ENCODE results near the gene FXYD5. TPM values are rescaled to one million over a fixed set of nuclear protein-coding genes. Genes with fewer than 3 reads are reported as not detected.

The FXYD5 gene
- polyA plus RNA-seq, 2 of the 4 experiments (the other 2 are of a cell fraction) = 70.8 to 113 TPM

GRCh38 chr19:35211545-35212230, 57.2 kb downstream of the FXYD5 start:
- FAIRE-seq = no peak
- Histone ChIP-seq H3K4me1 (peaks cover 13% of the 10 kb centered on the region), H3K27ac (no peak overlapping the region), H3K4me3 (no peak overlapping the region), H3K4me2 (no peak overlapping the region), H3K9me3 (peaks cover 9% of the 10 kb centered on the region)
- 76% methylated on average over 7 of the region's 7 CpGs for WGBS (ENCODE audit: missing lambda C conversion rate)
- CTCF ChIA-PET = interaction anchor here (0.6 to 1.2 kb wide), 3 partner anchors 13 to 77 kb away, joined by 4 read pairs; no protein-coding TSS in a partner anchor
- no peak for ATAC-seq
- no peak for DNase-seq (ENCODE audit: low read depth in 1 of 2, low spot score in 1 of 2)
- POLR2A ChIA-PET = no interaction called here
- TF ChIP-seq RAD21 (conservative IDR thresholded peaks at IDR 0.05 in 1 of 2, IDR thresholded peaks at IDR 0.05 in 1 of 2) = no peak
- TF ChIP-seq CEBPB (IDR thresholded peaks at IDR 0.05) = 0 out of 4 replicates have a peak, but pooled peaks of 1 of the 2 experiments have one; percentile 11
- no peak for TF ChIP-seq ZNF302 (CRISPR knock-in tag; IDR thresholded peaks at IDR 0.05)
- no peak for TF ChIP-seq EHF (CRISPR knock-in tag; IDR thresholded peaks at IDR 0.05)
- no peak for TF ChIP-seq EHMT2 (IDR thresholded peaks at IDR 0.05; ENCODE audit: low read depth)

DNA sequence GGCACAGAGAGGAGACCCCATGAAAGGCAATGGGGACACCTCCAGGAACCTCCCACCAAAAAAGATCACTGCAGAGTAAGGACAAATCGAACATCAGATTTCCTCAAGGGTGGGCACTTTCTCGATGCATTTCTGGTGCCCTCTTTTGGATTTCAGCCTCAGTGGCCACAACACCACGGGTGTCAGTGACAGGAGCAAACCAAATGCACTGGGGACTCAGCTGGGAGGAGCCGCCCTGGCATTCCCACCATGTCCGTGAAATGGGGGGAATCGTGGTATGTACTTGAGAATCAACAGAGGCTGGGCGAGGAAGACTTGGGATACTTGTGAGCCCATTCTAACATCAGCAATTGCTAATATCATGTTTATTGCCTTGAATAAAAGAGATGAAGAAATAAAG, 57.7 kb downstream of the FXYD5 start:
- H3K4me2 ChIP-seq = no peak overlapping the region
- POLR2A ChIA-PET = no interaction called here
- no peak for FAIRE-seq
- no peak overlapping the region for H3K4me3 ChIP-seq
- H3K27ac ChIP-seq = no peak overlapping the region
- peaks cover 13% of the 10 kb centered on the region for H3K4me1 ChIP-seq
- CTCF ChIA-PET = no interaction called here
- WGBS (ENCODE audit: missing lambda C conversion rate) = 44% methylated on average over 7 of the region's 7 CpGs
- no peak for DNase-seq (ENCODE audit: low read depth in 1 of 2, low spot score in 1 of 2)
- no peak for ATAC-seq
- H3K9me3 ChIP-seq = peaks cover 15% of the 10 kb centered on the region
- no peak for TF ChIP-seq HOXB5 (CRISPR knock-in tag; IDR thresholded peaks at IDR 0.05)
- no peak for TF ChIP-seq CEBPB (IDR thresholded peaks at IDR 0.05)
- TF ChIP-seq TP53 (CRISPR knock-in tag; IDR thresholded peaks at IDR 0.05) = no peak
- no peak for TF ChIP-seq CTCF (IDR thresholded peaks at IDR 0.05)
- TF ChIP-seq NR3C1 (IDR thresholded peaks at IDR 0.05) = no peak
- no peak for TF ChIP-seq CBX2 (IDR thresholded peaks at IDR 0.05; ENCODE audit: borderline replicate concordance, low read depth)
- TF ChIP-seq FOXS1 (CRISPR knock-in tag; IDR thresholded peaks at IDR 0.05) = no peak
- no peak for TF ChIP-seq CBX8 (IDR thresholded peaks at IDR 0.05)
- no peak for TF ChIP-seq RARB (CRISPR knock-in tag; IDR thresholded peaks at IDR 0.05)
- TF ChIP-seq, protein P1, sequence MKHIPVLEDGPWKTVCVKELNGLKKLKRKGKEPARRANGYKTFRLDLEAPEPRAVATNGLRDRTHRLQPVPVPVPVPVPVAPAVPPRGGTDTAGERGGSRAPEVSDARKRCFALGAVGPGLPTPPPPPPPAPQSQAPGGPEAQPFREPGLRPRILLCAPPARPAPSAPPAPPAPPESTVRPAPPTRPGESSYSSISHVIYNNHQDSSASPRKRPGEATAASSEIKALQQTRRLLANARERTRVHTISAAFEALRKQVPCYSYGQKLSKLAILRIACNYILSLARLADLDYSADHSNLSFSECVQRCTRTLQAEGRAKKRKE (CRISPR knock-in tag; IDR thresholded peaks at IDR 0.05; ENCODE audit: low read depth) = no peak
- no peak for TF ChIP-seq MAFK (IDR thresholded peaks at IDR 0.05; ENCODE audit: partially characterized antibody)
- TF ChIP-seq HDAC2 (IDR thresholded peaks at IDR 0.05) = no peak
- no peak for TF ChIP-seq ZFP36 (IDR thresholded peaks at IDR 0.05; ENCODE audit: borderline replicate concordance, partially characterized antibody)

DNA sequence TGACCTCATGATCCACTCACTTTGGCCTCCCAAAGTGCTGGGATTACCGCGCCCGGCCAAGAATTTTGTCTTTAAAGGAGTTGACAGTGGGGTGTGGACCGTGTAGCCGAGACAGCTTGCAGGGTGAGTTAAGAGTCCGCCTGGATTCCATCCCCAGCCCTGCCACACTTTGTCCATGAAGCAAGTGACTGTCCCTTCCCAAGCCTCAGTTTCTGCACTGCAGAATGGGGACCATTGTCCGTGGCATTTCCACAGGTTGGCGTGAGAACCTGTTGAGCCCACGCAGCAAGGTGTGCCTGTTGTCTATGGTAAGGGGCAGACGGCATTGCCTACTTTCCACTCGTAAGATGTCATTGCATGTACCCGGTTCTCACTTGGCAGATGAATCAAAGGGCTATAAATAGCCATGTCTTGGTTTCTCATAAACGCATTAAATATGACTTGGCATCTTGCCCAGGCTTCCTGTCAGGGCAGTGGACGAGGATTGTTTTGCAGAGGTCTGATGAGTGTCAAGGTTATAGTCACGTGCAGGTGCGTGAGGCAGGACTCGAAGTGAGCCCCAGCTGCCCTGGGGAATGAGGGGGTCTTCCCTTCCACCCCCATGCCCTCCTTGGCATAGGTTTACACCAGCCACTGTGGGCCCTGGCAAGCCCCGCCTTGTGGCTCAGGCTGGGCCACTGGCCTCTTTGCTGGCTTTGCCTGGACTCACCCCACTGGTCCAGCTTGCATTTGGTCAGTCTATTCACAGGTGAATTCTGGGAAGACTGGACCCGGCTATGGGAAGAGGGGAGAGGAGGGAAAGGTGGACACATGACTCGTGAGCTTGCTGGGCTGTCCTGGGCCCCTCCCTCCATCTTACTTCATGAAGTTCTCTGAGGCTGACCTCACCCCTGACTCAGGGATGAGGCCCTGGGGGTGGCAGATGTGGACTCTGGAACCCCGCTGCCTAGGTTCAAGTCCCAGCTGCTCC, 59.4 kb downstream of the FXYD5 start:
- 10% methylated on average over 21 of the region's 21 CpGs for WGBS (ENCODE audit: missing lambda C conversion rate)

More for the DNA sequence above, 59.4 kb downstream of the FXYD5 start:
- Histone ChIP-seq H3K27ac (no peak overlapping the region), H3K9me3 (peaks cover 25% of the 10 kb centered on the region), H3K4me3 (no peak overlapping the region), H3K4me1 (peaks cover 13% of the 10 kb centered on the region), H3K4me2 (peak overlapping the region; percentile 45)
- CTCF ChIA-PET = interaction anchor here (0.6 to 2.2 kb wide), 4 partner anchors 9 to 258 kb away, joined by 3 to 6 read pairs (median 3); no protein-coding TSS in a partner anchor
- TF ChIP-seq, protein P2, sequence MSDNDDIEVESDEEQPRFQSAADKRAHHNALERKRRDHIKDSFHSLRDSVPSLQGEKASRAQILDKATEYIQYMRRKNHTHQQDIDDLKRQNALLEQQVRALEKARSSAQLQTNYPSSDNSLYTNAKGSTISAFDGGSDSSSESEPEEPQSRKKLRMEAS (IDR thresholded peaks at IDR 0.05) = peak; percentile 65
- TF ChIP-seq MAFK (IDR thresholded peaks at IDR 0.05; ENCODE audit: partially characterized antibody) = no peak
- TF ChIP-seq, protein P3, sequence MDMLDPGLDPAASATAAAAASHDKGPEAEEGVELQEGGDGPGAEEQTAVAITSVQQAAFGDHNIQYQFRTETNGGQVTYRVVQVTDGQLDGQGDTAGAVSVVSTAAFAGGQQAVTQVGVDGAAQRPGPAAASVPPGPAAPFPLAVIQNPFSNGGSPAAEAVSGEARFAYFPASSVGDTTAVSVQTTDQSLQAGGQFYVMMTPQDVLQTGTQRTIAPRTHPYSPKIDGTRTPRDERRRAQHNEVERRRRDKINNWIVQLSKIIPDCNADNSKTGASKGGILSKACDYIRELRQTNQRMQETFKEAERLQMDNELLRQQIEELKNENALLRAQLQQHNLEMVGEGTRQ (IDR thresholded peaks at IDR 0.05) = peak; percentile 69
- TF ChIP-seq, protein P4, sequence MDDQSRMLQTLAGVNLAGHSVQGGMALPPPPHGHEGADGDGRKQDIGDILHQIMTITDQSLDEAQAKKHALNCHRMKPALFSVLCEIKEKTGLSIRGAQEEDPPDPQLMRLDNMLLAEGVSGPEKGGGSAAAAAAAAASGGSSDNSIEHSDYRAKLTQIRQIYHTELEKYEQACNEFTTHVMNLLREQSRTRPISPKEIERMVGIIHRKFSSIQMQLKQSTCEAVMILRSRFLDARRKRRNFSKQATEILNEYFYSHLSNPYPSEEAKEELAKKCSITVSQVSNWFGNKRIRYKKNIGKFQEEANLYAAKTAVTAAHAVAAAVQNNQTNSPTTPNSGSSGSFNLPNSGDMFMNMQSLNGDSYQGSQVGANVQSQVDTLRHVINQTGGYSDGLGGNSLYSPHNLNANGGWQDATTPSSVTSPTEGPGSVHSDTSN (IDR thresholded peaks at IDR 0.05) = no peak
- TF ChIP-seq FOSL2 (IDR thresholded peaks at IDR 0.05) = no peak
- 0 out of 2 replicates have a peak, but pooled peaks have one; percentile 9 for TF ChIP-seq FOSL2 (CRISPR knock-in tag; IDR thresholded peaks at IDR 0.05)
- TF ChIP-seq NR3C1 (IDR thresholded peaks at IDR 0.05) = no peak
- 0 out of 2 replicates have a peak, but pooled peaks have one; percentile 28 for TF ChIP-seq GATA3 (IDR thresholded peaks at IDR 0.05; ENCODE audit: borderline replicate concordance)
- peak; percentile 48 to 85 for DNase-seq (ENCODE audit: low read depth in 1 of 2, low spot score in 1 of 2)
- peak; percentile 56 for FAIRE-seq
- ATAC-seq = peak; percentile 72 to 75
- POLR2A ChIA-PET = no interaction called here
